Jurkat, Clone E6-1 (cell line): Measurements from ENCODE around the gene CLEC4D. TPM values are rescaled to one million over a fixed set of nuclear protein-coding genes. Genes with fewer than 3 reads are reported as not detected.
"Not testable (repeated sequence)": the region's sequence is repeated elsewhere in the genome, so short reads cannot be mapped to it uniquely, and the experiment has no call there.

Experiments
- DNase-seq: peaks from one replicate; pipeline ENCODE4 v3.0.0-alpha.2; 2011; ENCODE audit warnings: low read depth, low spot score
- H3K4me3 ChIP-seq: 2 replicates; pipeline ENCODE4 v1.5.1; 2011; ENCODE audit warnings: mild to moderate bottlenecking, low read length, control low read depth, moderate library complexity
- polyA plus RNA-seq: library from polyadenylated mRNA; unstranded; fragments of >200 nt; gene quantifications from one replicate; pipeline ENCODE4 v1.2.1, GENCODE V29; 2012; ENCODE audit warnings: missing spikeins; ENCODE audit not compliant: insufficient read length, insufficient read depth

The CLEC4D gene
- polyA plus RNA-seq, result not detected

DNA sequence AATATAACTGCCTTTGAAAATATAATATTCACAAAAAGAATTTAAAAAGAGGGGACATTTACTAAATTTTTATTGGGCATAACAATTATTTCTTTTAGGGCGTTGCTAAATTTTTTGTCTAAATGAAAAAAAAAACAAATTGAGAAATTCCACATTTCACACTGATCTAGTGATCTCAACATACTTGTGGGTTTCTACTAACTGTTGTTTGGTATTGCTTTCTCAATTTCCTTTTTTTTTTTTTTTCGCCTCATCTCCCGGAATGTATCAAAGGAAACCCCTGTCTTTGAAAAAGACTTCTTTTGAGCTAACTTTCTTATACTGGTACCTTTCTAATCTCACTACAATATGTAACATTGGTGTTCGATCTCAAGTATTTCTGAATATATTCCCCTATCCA is at the start of gene CLEC4D:
CLEC4D (plus strand) TSS at position 248 of the 400 bp plus-strand sequence. CDS start 230 bp downstream, outside the sequence.
- H3K4me3 ChIP-seq, result no peak within 1 kb of the TSS
- no peak for DNase-seq

DNA sequence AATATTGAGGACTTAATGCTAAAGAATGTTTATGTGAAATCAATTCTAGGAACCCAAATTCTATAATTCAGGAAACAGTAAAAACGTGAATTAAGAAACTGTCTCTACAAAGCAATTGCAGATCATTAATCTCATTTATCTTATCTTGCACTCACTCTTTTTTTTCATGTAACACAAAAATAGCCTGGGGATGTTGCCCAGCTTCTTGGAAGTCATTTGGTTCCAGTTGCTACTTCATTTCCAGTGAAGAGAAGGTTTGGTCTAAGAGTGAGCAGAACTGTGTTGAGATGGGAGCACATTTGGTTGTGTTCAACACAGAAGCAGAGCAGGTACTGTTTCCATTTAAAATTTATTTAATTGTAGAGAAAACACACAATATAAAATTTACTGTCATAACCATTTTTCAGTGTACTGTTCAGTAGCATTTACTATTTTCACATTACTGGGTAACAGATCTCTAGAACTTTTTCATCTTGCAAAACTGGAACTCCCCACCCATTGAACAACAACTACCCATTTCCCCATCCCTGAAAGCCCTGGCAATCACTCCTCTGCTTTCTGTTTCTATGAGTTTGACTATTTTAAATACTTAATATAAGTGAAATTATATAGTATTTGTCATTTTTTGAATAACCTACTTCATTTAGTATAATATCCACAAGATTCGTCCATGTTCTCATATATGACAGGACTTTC is 47.9 kb upstream of the CLEC4D start:
- no peak for DNase-seq

DNA sequence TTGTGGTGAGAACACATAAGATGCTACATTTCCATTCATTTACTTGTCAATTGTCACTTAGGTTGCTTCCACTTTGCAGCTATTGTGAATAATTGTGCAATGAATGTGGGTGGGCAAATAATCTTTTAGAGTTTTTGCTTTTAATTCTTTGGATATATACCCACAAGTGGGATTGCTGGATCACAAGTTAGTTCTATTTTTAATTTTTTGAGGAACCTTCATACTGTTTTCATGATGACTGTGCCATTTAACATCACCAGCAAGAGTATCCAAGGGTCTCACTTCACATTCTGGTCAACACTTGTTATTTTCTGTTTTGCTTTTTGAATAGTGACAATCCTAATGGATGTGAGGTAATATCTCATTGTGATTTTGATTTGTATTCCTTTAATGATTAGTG is 47.1 kb upstream of the CLEC4D start:
- no peak for DNase-seq
- no peak overlapping the region for H3K4me3 ChIP-seq

More for the DNA sequence above, 47.9 kb upstream of the CLEC4D start:
- no peak overlapping the region for H3K4me3 ChIP-seq

DNA sequence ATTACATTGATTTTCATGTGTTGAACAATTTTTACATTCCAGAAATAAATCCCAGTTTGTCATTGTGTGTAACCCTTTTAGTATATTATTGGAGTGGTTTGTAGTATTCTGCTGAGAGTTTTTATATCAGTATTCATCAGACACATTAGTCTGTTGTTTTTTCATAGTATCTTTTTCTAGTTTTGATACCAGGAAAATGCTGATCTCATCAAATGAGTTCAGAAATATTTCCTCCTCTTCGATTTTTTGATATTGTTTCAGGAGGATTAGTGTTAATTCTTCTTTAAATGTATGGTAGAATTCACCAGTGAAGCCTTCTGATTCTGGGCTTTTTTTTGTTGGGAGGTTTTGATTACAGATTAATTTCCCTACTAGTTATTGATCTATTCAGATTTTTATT is 42.2 kb upstream of the CLEC4D start:
- no peak overlapping the region for H3K4me3 ChIP-seq

DNA sequence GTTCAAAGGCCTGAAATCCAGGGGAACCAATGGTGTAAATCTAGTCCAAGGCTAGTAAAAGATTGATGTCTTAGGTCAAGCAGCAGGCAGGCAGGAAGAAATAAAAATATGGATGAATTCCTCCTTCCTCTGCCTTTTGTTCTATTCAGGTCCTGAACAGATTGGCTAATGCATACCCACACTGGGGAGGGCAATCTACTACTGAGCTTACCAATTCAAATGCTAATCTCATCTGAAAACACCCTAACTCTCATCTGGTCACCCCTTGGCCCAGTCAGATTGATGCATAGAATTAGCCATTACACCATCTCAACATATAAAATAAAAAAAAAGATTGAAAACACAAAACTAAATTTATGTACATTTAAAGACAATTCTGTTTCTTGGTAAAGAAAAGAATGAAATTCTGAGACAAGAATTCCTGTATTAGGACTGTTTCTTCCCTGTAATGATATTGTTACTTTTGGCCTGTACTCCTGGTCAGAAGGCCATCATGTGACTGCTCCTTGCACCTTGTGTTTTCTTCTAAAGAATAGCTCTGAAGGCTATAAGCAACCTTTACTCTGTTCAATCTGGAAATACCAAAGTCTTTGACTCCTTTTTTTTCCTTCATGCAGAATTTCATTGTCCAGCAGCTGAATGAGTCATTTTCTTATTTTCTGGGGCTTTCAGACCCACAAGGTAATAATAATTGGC is 37.6 kb upstream of the CLEC4D start:
- DNase-seq, result no peak
- H3K4me3 ChIP-seq, result no peak overlapping the region

More for the DNA sequence above, 42.2 kb upstream of the CLEC4D start:
- DNase-seq, result no peak

DNA sequence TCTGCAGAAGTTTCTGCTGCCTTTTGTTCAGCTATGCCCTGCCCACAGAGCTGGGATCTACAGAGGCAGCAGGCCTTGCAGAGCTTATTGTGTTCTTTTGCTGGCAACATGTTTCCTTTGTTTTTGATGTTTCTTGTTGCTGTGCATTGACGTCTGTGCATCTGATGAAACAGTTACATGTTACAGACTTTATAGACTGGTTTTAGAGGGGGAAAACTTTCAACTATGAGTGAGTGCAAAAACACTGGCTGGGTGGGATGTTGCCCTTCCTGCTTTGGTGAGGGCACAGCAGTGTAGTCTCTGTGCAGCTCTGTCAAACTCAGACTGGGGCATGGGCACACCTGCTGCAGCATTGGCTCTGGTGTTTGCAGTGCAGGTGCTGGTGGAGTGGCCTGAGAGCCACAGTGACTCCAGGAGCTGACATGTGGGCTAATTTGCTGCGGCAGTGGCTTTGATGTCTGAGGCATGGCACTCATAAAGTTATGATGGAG is 30.7 kb upstream of the CLEC4D start:
- DNase-seq, result peak; percentile 9
- no peak overlapping the region for H3K4me3 ChIP-seq

DNA sequence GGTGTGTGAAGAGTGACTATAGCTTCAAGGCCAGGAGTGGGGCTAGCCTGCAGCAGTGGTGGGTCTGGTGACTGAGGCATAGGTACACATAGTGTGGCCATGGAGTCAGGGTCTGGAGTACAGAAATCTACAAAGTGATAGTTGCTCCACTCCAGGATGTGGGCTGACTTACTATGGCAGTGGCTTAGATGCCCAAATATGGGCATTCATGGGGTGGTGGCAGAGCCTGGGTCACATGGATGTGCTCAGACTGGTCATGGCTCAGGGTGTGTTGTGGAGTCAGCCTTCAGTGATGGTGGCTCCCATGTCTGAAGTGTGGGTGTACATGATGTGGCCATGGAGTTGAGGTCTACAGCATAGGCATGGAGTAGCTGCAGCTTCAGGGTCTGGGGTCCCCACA is 30.2 kb upstream of the CLEC4D start:
- DNase-seq, result peak; percentile 44
- H3K4me3 ChIP-seq, result no peak overlapping the region

DNA sequence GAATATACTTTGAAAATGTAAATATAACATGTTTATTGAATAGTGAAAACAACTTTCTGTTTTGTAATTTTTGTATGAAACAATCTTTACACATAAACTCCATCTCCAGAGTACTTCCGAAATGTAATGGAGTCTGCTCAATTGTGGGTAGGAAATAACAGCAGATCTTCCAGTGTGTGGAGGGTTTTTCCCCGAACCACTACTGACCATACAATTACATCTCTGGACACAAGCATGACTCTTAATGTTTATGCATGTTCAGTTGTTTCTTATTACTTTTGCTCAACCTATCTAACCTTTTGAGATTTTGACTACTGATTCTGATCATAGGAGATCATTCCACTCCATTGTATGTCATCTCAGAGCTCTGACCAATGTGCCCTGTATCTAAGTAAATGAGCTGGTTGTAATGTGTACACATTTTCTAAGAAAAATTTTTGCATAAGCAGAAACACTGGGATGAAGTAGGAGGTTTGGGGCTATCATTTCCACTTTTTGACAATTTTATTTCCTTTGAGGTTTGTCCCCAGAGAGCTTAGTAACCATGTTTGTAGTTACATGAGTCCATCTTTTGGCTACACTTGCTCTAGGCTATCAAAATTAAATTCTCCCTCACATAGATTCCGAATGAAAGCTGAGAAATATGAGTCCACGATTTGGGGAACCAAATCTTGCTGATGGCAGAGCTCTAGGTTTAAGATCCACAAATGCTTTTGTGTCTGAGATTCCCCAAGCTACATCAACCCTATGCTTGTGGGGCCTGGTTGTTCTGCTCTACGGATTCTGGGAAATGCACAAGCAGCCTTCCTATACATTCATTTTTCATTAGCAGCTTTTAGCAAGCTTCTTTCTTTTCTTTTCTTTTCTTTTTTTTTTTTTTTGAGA is 21.4 kb upstream of the CLEC4D start:
- no peak overlapping the region for H3K4me3 ChIP-seq
- no peak for DNase-seq

DNA sequence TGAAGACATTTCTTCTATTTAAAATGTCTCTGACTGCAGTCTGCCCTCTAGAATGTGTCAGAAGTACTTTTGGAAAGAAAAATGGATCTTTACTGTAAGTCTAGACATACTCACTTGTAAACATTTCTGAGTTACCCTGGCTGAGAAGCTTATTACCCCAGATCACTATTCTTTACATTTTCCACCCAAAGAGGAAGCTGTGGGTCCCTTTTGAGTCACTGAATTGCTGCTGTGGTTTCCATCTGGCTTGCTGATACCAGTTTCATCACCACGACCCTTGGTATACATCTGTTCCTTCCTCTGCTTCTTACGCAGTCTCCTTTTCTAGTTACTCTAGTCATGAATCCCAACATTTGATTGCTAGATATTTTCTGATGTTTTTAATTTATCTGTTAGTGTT is 20.2 kb upstream of the CLEC4D start:
- peak; percentile 77 for DNase-seq
- no peak overlapping the region for H3K4me3 ChIP-seq

DNA sequence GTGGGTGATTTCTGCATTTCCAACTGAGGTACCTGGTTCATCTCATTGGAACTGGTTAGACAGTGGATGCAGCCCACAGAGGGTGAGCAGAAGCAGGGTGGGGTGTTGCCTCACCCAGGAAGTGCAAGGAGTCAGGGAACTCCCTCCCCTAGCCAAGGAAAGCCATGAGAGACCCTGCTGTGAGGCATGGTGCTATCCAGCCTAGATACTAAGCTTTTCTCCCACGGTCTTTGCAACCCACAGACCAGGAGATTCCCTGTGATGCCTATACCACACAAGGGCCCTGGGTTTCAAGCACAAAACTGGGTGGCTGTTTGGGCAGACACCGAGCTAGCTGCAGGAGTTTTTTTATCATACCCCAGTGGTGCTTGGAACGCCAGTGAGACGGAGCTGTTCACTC is 17.6 kb upstream of the CLEC4D start:
- not testable (repeated sequence) for DNase-seq, H3K4me3 ChIP-seq

DNA sequence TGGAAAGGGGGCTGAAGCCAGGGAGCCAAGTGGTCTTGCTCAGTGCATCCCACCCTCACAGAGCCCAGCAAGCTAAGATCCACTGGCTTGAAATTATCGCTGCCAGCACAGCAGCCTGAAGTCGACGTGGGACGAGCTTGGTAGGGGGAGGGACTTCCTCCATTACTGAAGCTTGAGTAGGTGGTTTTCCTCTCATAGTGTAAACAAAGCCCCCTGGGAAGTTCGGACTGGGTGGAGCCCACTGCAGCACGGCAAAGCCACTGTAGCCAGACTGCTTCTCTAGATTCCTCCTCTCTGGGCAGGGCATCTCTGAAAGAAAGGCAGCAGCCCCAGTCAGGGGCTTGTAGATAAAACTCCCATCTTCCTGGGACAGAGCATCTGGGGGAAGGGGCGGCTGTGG is 17.2 kb upstream of the CLEC4D start:
- H3K4me3 ChIP-seq, DNase-seq: not testable (repeated sequence)

DNA sequence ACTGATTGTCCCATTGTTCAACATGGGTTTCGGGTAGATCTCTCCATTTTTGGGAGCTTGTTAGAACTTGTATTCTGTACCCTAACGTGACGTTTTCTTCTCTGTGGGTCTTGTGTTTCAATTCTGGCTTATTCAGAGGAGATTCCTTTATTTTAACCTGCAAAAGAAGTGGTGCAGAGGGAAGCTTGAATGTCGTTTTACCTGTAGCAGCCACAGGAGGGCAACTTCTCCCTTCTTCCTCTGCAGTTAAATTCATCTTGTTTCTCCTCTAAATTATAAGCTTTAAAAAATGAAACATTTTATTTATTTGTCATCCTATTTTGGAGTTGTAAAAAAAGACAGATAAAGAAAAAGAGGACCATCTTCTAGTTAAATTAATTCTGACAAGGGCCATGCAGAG is 13.7 kb upstream of the CLEC4D start:
- DNase-seq, result no peak
- H3K4me3 ChIP-seq, result no peak overlapping the region

DNA sequence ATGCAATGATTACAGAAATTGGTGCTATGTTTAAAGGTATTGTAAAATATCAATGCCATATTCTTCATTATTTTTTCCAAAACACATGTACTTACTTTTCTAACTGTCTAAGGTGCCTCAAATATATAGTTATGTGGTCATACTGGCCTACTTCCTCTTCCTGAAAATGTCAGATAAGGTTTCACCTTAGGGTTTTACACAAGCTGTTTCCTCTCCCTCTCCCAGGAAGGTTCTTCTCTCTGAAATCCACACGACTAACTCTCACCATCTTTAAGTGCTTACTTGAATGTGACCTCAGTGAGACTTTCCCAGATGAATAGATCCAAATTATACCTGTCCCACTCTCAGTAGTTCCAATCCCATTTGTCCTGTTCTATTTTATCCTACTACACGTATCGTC is 11.6 kb upstream of the CLEC4D start:
- DNase-seq, result peak; percentile 53
- H3K4me3 ChIP-seq, result no peak overlapping the region

DNA sequence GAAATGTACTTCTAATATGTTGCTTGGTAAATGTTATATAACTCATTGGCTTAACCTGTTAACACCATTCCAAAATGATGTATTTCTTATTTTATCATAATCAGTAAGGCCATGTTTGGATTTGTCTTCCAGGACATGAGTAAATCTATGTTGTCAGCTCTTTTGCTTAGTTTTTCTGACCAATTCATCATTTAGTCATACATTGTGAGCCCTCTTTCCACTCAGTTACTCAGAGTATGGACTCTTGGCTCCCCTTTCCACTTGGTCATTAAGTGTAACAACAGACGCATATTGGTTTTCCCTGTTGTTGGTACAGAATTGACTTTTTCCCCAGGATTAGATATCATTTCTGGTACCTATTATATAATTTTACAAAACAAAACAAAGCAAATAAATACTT is 9.0 kb upstream of the CLEC4D start:
- no peak for DNase-seq

DNA sequence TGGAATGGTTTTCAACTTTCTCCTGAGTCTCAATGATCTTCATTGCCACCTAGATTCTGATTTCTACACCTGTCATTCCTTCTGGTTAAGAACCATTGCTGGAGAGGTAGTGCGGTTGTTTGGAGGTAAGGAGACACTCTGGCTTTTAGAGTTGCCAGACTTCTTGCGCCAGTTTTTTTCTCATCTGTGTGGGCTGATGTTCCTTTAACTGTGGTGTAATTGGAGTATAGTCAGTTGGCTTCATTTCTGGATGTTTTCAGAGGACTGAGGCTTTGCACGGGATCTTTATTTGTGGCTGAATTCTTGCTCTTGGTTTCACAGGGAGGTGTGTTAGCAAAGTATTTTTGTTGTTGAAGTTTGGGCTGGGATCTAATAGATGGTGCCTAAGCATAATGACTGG is 5.7 kb upstream of the CLEC4D start:
- DNase-seq, result no peak
- H3K4me3 ChIP-seq, result no peak overlapping the region

More for the DNA sequence above, 9.0 kb upstream of the CLEC4D start:
- no peak overlapping the region for H3K4me3 ChIP-seq

DNA sequence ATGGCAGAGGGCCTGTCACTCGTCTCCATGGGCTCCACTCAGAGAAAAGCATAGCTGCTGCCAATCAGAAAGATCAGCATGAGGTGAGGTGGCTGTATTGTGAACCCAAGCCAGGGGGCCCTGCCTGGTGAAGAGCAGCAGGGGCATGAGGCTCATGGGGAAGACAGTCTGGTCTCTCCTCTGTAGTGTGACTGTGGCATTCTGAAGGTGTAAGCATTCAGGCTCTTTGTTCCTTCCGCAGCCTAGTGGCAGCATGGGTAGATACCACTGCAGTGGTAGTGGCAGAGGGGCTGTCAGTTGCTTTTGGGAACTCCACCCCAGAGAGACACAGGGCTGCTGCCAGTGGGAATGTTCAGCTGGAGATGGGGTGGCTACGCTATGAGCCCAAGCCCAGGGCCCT is 5.1 kb upstream of the CLEC4D start:
- DNase-seq, result no peak
- no peak overlapping the region for H3K4me3 ChIP-seq

DNA sequence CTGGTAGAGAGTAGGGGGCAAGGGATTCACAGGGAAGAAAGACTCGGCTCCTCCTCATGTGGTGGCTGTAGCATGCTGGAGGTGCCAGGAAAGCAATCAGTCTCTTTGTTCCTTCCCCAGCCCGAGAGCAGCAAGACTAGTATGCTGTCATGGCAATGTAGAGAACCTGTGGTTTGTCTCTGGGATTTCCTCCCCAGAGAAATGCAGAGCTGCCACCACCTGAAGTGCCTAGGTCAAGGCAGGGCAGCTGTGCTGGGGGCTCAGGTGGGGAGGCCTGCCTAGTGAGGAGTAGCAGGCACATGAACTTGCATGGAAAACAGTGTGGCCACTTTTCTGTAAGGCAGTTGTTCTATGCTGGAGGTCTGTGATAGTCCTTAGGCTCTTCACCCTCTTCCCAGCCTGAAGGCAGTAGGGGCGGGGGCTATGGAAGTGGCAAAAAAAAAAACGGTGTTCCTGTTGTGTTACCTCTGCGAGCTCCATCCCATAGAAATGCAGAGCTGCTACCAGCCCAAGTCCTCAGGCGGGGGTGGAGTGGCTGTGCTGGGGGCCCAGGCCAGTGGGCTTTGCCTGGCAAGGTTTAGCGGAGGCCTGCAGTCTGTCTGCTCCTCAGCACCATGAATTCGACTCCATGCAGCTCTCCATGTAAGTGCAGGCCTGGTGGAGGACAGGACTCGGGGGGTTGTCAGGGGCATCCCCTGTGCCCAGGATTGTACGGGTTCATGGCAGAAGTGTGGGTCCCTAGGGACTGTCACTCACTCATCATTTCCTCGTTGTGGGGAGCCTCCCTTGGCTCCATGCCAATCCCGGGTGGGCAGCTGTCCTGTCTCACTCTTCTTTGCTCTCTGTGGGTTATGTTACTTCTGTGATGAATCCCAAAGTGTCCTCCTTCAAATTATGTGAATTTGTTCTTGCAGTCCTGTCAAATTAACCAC is 4.1 kb upstream of the CLEC4D start:
- H3K4me3 ChIP-seq, result no peak overlapping the region
- DNase-seq, result no peak

DNA sequence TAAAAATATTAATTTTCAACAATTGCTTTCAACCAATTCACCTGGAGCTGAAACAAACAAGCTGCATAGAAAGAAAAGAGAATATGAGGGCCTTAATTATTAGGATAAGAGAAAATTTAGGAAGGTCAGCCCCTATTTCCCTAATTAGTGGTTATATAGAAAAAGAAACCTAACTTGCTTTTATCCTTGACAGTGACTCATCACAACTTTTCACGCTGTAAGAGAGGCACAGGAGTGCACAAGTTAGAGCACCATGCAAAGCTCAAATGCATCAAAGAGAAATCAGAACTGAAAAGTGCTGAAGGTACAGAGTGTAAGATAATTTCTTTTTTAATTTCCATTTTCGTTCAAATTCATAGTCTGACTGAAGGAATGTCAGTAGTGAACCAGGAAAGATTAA is 4.7 kb downstream of the CLEC4D start:
- DNase-seq, result no peak
- no peak overlapping the region for H3K4me3 ChIP-seq

DNA sequence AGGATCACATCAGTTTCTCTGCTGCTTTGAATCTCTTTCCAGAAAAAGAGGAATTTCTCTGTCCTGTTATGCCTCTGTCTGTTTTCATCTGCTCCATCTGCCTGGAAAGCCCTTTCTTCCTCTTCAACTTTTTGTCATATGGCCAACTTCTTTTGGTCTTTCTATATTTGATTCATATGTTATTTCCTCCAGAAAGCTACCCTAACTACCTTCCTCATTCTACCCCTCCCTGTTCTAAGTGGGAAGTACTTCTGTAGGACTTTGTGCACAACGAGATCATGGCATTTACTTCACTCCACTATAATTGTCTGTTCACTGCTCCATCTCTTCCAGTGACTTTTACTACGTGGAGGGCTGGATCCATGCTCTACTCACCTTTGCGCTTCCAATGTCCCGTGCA is 5.9 kb downstream of the CLEC4D start:
- no peak for DNase-seq
- no peak overlapping the region for H3K4me3 ChIP-seq
